ENCODE data around the gene RNF130.
"Not testable (repeated sequence)": the region's sequence is repeated elsewhere in the genome, so short reads cannot be mapped to it uniquely, and the experiment has no call there.

- TF ChIP-seq ZFP30 (CRISPR knock-in tag; IDR thresholded peaks at IDR 0.05); OSR1 (CRISPR knock-in tag; IDR thresholded peaks at IDR 0.05); ESRRG (CRISPR knock-in tag; IDR thresholded peaks at IDR 0.05); TOX (CRISPR knock-in tag; IDR thresholded peaks at IDR 0.05; ENCODE audit: borderline replicate concordance); CSRNP3 (CRISPR knock-in tag; IDR thresholded peaks at IDR 0.05); ZNF8 (CRISPR knock-in tag; IDR thresholded peaks at IDR 0.05); ARNTL (CRISPR knock-in tag; IDR thresholded peaks at IDR 0.05; ENCODE audit: borderline replicate concordance, low read depth); BACH2 (CRISPR knock-in tag; IDR thresholded peaks at IDR 0.05; ENCODE audit: borderline replicate concordance); ZFP3 (CRISPR knock-in tag; IDR thresholded peaks at IDR 0.05); PATZ1 (CRISPR knock-in tag; IDR thresholded peaks at IDR 0.05; ENCODE audit: borderline replicate concordance); TSHZ2 (CRISPR knock-in tag; IDR thresholded peaks at IDR 0.05); ISL1 (CRISPR knock-in tag; IDR thresholded peaks at IDR 0.05): not testable (repeated sequence)
Observed at GRCh38 chr5:179990525-179990924, 81.0 kb downstream of the RNF130 start.

Data from SK-N-SH treated with all-trans-retinoic acid at 6 μM for 48 hours (cell line).